ENCODE data around the gene FHIT.
"Not testable (repeated sequence)": the region's sequence is repeated elsewhere in the genome, so short reads cannot be mapped to it uniquely, and the experiment has no call there.

The FHIT gene

GRCh38 chr3:59936472-59936871 lies 1314.8 kb downstream of the FHIT start:
- no peaks in the 10 kb centered on the region for H3K27me3 Mint-ChIP-seq (ENCODE audit: low read depth, poor library complexity)
- H3K27ac Mint-ChIP-seq = no peak overlapping the region
- H3K4me3 Mint-ChIP-seq = no peak overlapping the region
- no peaks in the 10 kb centered on the region for H3K36me3 Mint-ChIP-seq (ENCODE audit: low read depth)
- H3K4me1 Mint-ChIP-seq = peaks cover 32% of the 10 kb centered on the region
- H3K9me3 Mint-ChIP-seq = no peaks in the 10 kb centered on the region
- no peak for TF ChIP-seq CTCF (IDR thresholded peaks at IDR 0.05)
- no peak for DNase-seq

- Mint-ChIP-seq H3K9me3 (no peaks in the 10 kb centered on the region), H3K36me3 (ENCODE audit: low read depth) (no peaks in the 10 kb centered on the region), H3K4me3 (no peak overlapping the region), H3K27me3 (ENCODE audit: low read depth, poor library complexity) (no peaks in the 10 kb centered on the region), H3K4me1 (peaks cover 30% of the 10 kb centered on the region), H3K27ac (no peak overlapping the region)
- no peak for DNase-seq
- TF ChIP-seq CTCF (IDR thresholded peaks at IDR 0.05) = no peak
Measured at GRCh38 chr3:59935025-59935424, 1316.2 kb downstream of the FHIT start.

GRCh38 chr3:59934560-59934959 lies 1316.7 kb downstream of the FHIT start:
- H3K27me3 Mint-ChIP-seq (ENCODE audit: low read depth, poor library complexity); H3K9me3 Mint-ChIP-seq; H3K27ac Mint-ChIP-seq; H3K4me3 Mint-ChIP-seq; H3K36me3 Mint-ChIP-seq (ENCODE audit: low read depth); DNase-seq: not testable (repeated sequence)
- H3K4me1 Mint-ChIP-seq = peaks cover 26% of the 10 kb centered on the region

GRCh38 chr3:59930170-59930569 lies 1321.1 kb downstream of the FHIT start:
- H3K4me3 Mint-ChIP-seq = no peak overlapping the region
- H3K9me3 Mint-ChIP-seq = no peaks in the 10 kb centered on the region
- no peak for TF ChIP-seq CTCF (IDR thresholded peaks at IDR 0.05)
- peaks cover 7% of the 10 kb centered on the region for H3K27me3 Mint-ChIP-seq (ENCODE audit: low read depth, poor library complexity)
- no peak for DNase-seq
- H3K4me1 Mint-ChIP-seq = no peaks in the 10 kb centered on the region
- no peak overlapping the region for H3K27ac Mint-ChIP-seq
- no peaks in the 10 kb centered on the region for H3K36me3 Mint-ChIP-seq (ENCODE audit: low read depth)

GRCh38 chr3:59927056-59927455 lies 1324.2 kb downstream of the FHIT start:
- no peak for TF ChIP-seq CTCF (IDR thresholded peaks at IDR 0.05)
- no peaks in the 10 kb centered on the region for H3K9me3 Mint-ChIP-seq
- H3K4me1 Mint-ChIP-seq = peaks cover 15% of the 10 kb centered on the region

GRCh38 chr3:59925946-59926345 lies 1325.3 kb downstream of the FHIT start:
- Mint-ChIP-seq H3K4me1 (peaks cover 22% of the 10 kb centered on the region), H3K4me3 (no peak overlapping the region), H3K9me3 (no peaks in the 10 kb centered on the region), H3K27ac (no peak overlapping the region), H3K36me3 (ENCODE audit: low read depth) (no peaks in the 10 kb centered on the region), H3K27me3 (ENCODE audit: low read depth, poor library complexity) (peaks cover 12% of the 10 kb centered on the region)
- DNase-seq = no peak
- TF ChIP-seq CTCF (IDR thresholded peaks at IDR 0.05) = no peak

More at GRCh38 chr3:59927056-59927455, 1324.2 kb downstream of the FHIT start:
- Mint-ChIP-seq H3K27ac (no peak overlapping the region), H3K36me3 (ENCODE audit: low read depth) (no peaks in the 10 kb centered on the region), H3K4me3 (no peak overlapping the region), H3K27me3 (ENCODE audit: low read depth, poor library complexity) (peaks cover 12% of the 10 kb centered on the region)
- no peak for DNase-seq
